Activated CD8-positive, alpha-beta memory T cell treated with anti-CD3 and anti-CD28 coated beads, Interleukin-2, amount 50 U/mL, for 24 hours (primary cell): Measurements from ENCODE around the gene FLT4.
"Not testable (repeated sequence)": the region's sequence is repeated elsewhere in the genome, so short reads cannot be mapped to it uniquely, and the experiment has no call there.

Source experiments
- DNase-seq: peaks from one replicate; pipeline ENCODE4 v3.0.0-alpha.2; 2020; ENCODE audit errors: extremely low read depth

Gene FLT4

GRCh38 chr5:180670157-180670556, 20.8 kb upstream of the FLT4 start:
- no peak for DNase-seq

DNA sequence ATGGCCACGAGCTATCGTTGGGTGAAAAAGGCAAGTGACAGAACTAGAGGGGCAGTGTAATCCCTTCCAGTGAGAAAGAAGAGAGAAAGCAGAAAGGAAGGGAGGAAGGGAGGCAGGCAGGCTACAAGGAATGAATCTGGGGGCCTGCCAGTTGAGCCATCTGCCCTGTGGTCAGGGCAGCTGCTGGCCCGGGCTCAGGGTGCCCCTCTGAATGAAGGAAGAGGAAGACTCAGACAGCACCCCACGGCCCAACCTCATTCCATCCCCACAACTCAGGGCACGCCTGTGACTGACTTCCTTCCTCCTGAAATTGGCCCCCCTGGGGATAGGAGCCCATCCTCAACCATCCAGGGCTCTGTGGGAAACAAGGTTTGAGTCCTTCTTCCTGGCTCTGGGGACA, 20.3 kb upstream of the FLT4 start:
- no peak for DNase-seq

GRCh38 chr5:180668835-180669596, 19.6 kb upstream of the FLT4 start:
- DNase-seq = no peak

DNA sequence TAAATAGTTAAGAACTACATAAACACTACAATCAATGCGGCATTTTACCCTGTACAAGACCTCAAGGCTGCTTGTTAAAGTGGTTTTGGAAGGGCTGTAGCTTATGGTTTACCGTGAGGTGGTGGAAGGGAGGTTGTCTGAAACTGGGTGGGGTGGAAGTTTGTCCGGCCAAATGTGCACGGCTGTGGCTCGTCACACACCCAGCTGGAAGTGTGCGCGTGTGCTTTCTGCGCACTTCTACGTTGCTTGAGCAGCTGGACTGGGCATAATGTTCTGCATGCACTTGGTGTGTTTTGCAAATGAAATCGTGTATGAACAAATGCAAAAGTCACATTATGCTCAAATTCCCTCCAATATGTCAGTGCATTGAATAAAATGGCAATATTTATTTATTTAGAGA, 17.4 kb upstream of the FLT4 start:
- no peak for DNase-seq

- no peak for DNase-seq
These were observed 16.4 kb upstream of the FLT4 start for GRCh38 chr5:180665682-180666404.

DNA sequence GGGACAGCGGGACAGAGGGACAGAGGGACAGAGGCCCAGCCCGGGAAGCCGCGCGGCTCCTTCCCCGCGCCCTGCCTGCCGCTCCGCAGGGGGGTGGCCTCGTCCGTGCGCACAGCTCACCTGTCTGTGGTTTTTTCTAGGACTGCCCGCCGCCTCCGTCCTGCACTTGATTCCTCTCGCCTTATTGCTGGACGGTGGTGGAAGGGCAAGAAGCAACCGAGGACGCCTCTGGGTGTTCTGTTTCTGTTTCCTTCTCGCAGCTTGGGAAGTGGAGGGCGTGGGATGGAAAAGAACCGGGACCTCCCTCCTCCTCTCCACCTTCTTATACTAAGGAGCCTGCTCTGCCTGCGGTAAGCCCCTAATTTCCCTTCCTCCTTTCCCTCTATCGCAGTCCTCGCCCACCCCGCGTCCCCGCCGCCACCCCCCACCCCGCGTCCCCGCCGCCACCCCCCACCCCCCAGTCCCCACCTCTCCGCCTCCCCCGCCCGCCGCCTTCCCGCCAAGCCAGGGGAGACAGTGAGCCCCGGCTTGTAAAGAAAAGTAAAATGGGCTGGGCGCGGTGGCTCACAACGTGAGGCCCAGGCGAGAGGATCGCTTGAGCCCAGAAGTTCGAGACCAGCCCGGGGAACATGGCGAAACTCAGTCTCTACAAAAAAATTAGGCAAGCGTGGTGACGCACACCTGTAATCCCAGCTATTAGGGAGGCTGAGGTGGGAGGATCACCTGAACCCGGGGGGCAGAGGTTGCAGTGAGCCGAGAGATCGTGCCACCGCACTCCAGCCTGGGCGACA, 9.6 kb upstream of the FLT4 start:
- no peak for DNase-seq

GRCh38 chr5:180655243-180655642, 5.8 kb upstream of the FLT4 start:
- DNase-seq = not testable (repeated sequence)

DNA sequence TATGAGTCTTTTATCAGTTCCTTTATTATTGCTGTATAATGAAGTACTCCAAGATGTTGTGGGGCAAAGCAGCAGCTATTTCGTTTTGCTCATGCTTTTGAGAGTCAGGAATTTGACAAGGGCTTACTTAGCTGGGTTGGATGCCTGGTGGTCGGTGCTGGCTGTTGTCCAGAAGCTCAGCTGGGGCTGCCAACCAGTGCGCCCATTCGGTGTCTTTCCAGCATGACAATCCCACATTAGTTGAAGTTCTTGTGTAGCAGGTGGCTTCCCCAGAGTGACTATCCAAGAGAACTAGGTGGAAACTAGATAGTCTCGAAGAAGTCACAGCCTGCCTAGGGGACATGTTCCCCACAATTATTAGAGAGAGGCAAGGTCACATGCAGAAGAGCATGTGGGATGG, 3.4 kb upstream of the FLT4 start:
- no peak for DNase-seq

GRCh38 chr5:180652346-180652745, 2.9 kb upstream of the FLT4 start:
- DNase-seq = no peak

GRCh38 chr5:180648658-180649296, 623 bp downstream of the FLT4 start:
- DNase-seq = no peak

- no peak for DNase-seq
These were observed 1.4 kb downstream of the FLT4 start for GRCh38 chr5:180647941-180648500.

DNA sequence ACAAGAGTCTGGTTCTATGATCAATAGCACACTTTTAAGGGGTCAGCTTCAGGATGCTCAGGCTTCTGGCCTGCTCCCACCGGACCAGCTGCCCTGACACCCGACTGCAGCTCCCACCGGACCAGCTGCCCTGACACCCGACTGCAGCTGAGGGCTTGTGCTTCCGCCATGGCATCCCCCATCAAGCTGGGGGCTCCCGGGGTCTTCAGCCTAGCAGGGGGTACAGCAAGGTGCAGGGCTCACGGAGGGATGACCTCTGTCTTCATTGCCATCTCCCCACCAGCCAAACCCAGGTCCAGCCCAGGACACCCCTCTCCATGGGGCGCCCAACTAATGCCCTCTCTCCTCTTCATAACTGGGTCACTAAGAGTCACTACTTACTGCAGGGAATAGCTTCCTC, 1.9 kb downstream of the FLT4 start:
- no peak for DNase-seq

DNA sequence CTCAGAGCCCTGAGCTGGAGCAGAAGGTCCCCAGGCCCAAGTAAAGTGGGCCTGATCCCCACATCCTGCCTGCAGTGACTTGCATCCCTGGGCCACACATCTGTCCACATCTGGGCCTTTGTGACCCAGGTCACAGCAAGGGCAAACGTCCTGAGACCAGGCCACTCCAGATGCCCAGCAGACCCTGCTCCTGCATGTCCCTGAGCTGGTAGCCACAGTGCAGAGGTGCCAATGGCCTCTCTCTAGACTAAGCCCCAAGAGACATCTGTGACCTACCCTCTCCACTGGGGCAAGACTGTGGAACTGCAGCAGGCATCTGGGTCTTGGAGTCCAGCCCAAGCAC, 2.5 kb downstream of the FLT4 start:
- DNase-seq = no peak

DNA sequence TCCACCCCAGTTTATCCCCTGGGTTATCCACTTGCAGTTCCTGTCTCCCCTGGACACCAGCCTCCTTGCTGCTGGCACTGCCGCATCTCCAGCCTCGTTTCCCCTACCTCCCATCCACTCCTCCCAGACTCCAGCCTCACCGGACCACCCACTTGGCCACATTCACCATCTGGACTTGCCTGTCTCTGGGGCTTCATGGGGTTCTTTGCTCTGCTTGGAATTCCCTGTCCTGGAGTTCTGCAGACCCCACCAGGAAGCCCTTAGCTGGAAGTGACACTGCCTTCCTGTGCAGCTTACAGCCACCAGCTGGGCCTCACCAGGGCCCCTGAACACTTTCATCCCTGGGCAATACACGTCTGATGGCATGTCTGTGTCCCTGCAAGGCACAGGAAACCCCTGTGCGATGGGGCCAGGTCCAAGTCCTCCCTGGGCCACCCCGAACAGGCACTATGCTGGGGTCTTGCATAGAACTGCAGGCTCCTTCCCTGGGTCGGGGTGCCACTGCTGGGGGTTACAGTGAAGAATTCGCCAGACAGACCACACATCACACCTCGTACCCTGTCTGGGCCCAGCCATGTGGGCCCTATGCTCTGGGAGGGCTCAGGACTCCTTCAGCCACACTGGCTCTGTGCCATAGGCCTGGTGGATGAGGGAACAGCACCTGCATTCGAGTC, 3.0 kb downstream of the FLT4 start:
- no peak for DNase-seq

DNA sequence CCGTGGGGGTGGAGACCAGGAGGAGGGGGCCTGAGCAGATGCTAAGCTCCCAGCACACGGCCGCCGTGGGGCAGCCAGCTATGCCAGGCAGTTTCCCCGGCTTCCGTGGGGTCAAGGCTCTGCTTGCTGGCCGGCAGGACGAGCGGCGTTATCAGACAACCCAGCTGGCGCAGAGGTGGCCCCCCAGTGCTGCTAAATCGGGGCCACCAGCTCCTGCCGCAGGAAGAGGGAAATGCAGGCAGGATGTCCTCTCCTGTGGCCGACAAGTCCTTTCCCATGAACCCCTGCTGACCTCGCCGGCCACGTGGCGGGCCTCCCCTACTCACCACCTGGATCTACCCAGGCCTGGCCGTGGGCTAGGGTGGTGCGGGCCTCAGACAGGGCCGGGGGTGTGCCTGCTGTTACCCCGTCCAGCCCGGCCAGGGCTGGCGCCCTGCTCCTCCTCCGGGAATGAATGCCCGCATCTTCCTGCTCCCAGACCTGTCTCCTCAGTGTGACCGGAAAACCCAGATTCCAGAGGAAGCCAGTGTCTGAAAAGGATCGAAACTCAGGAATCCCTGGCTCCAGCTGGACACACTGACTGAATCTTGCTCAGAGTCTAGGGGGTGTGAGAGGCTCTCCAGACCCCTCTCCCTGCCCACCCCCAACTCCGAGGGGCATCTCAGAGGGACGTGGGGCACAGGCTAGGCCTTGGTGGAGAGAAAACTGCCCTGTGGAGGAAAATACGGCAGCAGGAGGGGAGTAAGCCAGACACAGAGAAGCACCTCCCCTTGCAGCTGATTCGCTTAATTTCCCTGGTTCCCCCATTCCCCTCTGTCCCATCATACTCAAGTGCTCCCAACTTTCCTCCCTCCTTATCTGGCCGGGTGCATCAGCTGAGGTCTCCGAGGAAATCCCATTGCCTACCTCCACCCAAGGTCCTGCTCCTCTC, 3.9 kb downstream of the FLT4 start:
- no peak for DNase-seq

DNA sequence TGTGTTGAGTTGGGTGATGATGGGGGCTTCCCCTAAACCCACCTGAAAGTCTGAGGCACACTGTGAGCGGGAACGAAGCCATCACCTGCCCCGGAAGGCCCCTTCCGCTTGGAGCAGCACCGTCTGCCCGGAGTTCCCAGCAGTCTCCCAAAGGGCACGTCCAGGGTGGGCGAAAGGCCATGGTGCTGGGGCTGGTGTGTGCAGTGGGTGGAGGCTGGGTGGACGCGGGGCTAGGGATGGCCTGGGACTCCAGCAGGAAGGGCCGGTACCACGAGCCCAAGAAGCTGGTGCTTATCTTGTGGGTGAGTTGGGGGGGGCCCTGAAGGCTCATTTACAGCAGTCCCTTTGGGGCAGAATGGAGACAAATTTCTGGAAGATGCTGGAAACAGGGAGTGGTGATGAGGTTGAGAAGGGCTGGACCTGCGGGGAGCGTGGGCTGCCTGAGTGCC, 4.6 kb downstream of the FLT4 start:
- no peak for DNase-seq

- DNase-seq = no peak
These were observed 5.1 kb downstream of the FLT4 start for GRCh38 chr5:180644129-180644824.

DNA sequence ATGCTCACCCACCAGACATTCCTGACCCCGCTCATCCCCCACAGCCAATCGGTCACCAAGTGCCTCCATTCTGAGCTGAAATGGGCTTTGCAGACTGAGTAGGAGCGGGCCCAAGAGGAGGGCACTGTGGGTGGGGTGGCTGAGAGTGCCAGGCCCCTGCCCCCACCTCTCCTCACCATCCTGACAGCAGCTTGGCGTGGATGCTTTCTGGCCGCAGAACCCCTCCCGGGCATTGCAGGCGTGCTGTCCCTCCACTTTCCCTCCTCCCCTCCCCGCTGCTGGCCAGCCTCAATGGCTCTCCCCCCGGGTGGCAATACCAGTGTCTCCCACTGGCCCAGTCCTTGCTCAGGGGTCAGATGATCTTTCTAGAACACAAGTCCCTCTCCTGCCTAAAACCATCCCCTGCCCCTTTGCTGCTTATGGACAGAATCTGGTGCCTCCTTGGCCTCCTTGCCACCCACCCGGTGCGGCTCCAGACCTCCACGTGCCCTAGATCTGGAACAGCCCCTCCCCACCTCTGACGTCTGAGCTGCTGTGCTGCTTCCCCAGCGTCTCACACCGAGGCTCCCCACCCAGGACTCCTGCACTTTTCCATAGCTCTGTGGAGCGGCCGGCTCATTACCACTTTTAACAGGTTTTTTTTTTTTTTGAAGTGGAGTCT, 6.1 kb downstream of the FLT4 start:
- no peak for DNase-seq

DNA sequence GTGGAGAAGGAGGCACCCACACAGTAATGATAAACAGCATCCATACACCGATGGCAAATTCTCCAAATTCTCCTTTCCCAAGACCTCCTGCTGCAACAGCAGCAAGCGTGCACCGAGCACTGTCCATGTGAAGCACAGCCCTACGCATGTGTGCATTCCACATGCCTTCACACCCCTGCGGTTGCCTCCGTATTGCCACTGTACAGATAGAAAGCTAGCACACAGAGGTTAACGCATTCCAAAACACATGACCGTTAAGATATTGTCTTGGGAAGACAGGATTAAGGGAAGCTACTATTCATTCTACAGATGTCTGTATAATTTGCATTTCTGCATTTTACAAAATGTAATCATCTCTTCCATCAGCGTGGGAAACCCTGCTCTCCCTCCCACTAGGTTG, 6.6 kb downstream of the FLT4 start:
- DNase-seq = no peak
